ENCODE data around the gene S100A6.

GRCh38 chr1:153541641-153542590 is 6.1 kb upstream of the S100A6 start:
- TF ChIP-seq CTCF (IDR thresholded peaks at IDR 0.05): no peak
- TF ChIP-seq EZH2 (IDR thresholded peaks at IDR 0.05; ENCODE audit: borderline replicate concordance, insufficient read depth, low read depth, low read length, poor library complexity, severe bottlenecking): no peak
